ENCODE measurements around the gene ARHGAP1.

Gene ARHGAP1

GRCh38 chr11:46706886-46707285, 6.5 kb upstream of the ARHGAP1 start:
- Histone ChIP-seq H3K27ac (ENCODE audit: low read depth, low read length) (no peak overlapping the region), H3K4me3 (ENCODE audit: low read depth, low read length) (no peak overlapping the region), H2AFZ (ENCODE audit: low read length, unreplicated experiment) (no peak overlapping the region), H3K27me3 (ENCODE audit: insufficient read depth, low read length) (no peaks in the 10 kb centered on the region), H3K36me3 (ENCODE audit: insufficient read depth, low read length) (0 out of 2 replicates have a peak, but pooled peaks cover 5% of the 10 kb centered on the region), H3K4me1 (ENCODE audit: control insufficient read depth, insufficient read depth, low read length, unreplicated experiment) (peaks cover 18% of the 10 kb centered on the region), H3K79me2 (ENCODE audit: control insufficient read depth, insufficient read depth, low read length, unreplicated experiment) (peaks cover 14% of the 10 kb centered on the region)

DNA sequence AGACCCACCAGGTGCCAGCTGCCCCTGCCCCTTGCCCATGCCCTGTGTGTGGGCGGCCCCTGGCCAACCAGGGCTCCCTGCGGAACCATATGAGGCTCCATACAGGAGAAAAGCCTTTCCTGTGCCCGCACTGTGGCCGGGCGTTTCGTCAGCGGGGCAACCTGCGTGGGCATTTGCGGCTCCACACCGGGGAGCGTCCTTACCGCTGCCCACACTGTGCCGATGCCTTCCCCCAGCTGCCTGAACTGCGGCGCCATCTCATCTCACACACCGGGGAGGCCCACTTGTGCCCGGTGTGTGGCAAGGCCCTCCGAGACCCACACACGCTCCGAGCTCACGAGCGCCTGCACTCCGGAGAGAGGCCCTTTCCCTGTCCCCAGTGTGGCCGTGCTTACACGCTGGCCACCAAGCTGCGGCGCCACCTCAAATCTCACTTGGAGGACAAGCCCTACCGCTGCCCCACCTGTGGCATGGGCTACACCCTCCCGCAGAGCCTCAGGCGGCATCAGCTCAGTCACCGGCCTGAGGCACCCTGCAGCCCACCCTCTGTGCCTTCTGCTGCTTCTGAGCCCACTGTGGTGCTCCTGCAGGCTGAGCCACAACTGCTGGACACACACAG, 4.8 kb upstream of the ARHGAP1 start:
- Histone ChIP-seq H3K27me3 (ENCODE audit: insufficient read depth, low read length) (no peaks in the 10 kb centered on the region), H2AFZ (ENCODE audit: low read length, unreplicated experiment) (no peak overlapping the region), H3K27ac (ENCODE audit: low read depth, low read length) (no peak overlapping the region), H3K79me2 (ENCODE audit: control insufficient read depth, insufficient read depth, low read length, unreplicated experiment) (peaks cover 24% of the 10 kb centered on the region), H3K4me1 (ENCODE audit: control insufficient read depth, insufficient read depth, low read length, unreplicated experiment) (peaks cover 6% of the 10 kb centered on the region), H3K36me3 (ENCODE audit: insufficient read depth, low read length) (0 out of 2 replicates have a peak, but pooled peaks cover 5% of the 10 kb centered on the region), H3K4me3 (ENCODE audit: low read depth, low read length) (no peak overlapping the region)

- Histone ChIP-seq H3K79me2 (ENCODE audit: control insufficient read depth, insufficient read depth, low read length, unreplicated experiment) (peaks cover 51% of the 10 kb centered on the region), H3K4me3 (ENCODE audit: low read depth, low read length) (peak overlapping the region; percentile 94), H3K4me1 (ENCODE audit: control insufficient read depth, insufficient read depth, low read length, unreplicated experiment) (peaks cover 21% of the 10 kb centered on the region), H2AFZ (ENCODE audit: low read length, unreplicated experiment) (peak overlapping the region; percentile 79), H3K27me3 (ENCODE audit: insufficient read depth, low read length) (no peaks in the 10 kb centered on the region), H3K36me3 (ENCODE audit: insufficient read depth, low read length) (0 out of 2 replicates have a peak, but pooled peaks cover 5% of the 10 kb centered on the region), H3K27ac (ENCODE audit: low read depth, low read length) (peak overlapping the region; percentile 86)
Observed at GRCh38 chr11:46701078-46701654, 747 bp upstream of the ARHGAP1 start.

DNA sequence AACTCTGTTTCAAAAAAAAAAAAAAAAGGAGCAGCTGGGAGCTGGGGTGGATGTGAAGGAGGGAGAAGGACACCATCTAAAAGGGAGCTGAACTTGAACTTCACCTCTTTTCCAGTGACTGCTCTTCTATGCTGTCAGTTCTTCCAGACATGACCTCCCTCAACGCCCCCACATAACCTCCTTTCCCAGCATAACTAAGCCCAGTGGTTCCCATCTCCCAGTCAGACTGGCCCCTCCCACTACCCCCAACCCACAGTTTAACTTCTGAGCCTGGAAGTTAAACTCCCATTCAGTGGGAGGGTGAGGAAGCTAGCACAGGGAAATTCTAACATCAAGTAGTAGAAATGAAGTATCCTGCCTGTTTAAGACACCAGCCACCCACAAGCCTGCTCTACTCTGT, 1.8 kb downstream of the ARHGAP1 start:
- H3K4me3 ChIP-seq (ENCODE audit: low read depth, low read length), result peak overlapping the region; percentile 94

GRCh38 chr11:46697723-46698122, 2.7 kb downstream of the ARHGAP1 start:
- Histone ChIP-seq H3K27me3 (ENCODE audit: insufficient read depth, low read length) (no peaks in the 10 kb centered on the region), H3K79me2 (ENCODE audit: control insufficient read depth, insufficient read depth, low read length, unreplicated experiment) (peaks cover 43% of the 10 kb centered on the region), H3K4me1 (ENCODE audit: control insufficient read depth, insufficient read depth, low read length, unreplicated experiment) (peaks cover 21% of the 10 kb centered on the region), H3K36me3 (ENCODE audit: insufficient read depth, low read length) (0 out of 2 replicates have a peak, but pooled peaks cover 5% of the 10 kb centered on the region), H2AFZ (ENCODE audit: low read length, unreplicated experiment) (no peak overlapping the region), H3K27ac (ENCODE audit: low read depth, low read length) (no peak overlapping the region), H3K4me3 (ENCODE audit: low read depth, low read length) (no peak overlapping the region)

More for the DNA sequence above, 1.8 kb downstream of the ARHGAP1 start:
- peaks cover 21% of the 10 kb centered on the region for H3K4me1 ChIP-seq (ENCODE audit: control insufficient read depth, insufficient read depth, low read length, unreplicated experiment)
- no peak overlapping the region for H2AFZ ChIP-seq (ENCODE audit: low read length, unreplicated experiment)
- H3K36me3 ChIP-seq (ENCODE audit: insufficient read depth, low read length), result 0 out of 2 replicates have a peak, but pooled peaks cover 5% of the 10 kb centered on the region
- no peak overlapping the region for H3K27ac ChIP-seq (ENCODE audit: low read depth, low read length)
- no peaks in the 10 kb centered on the region for H3K27me3 ChIP-seq (ENCODE audit: insufficient read depth, low read length)
- H3K79me2 ChIP-seq (ENCODE audit: control insufficient read depth, insufficient read depth, low read length, unreplicated experiment), result peaks cover 47% of the 10 kb centered on the region

- H3K27ac ChIP-seq (ENCODE audit: low read depth, low read length), result no peak overlapping the region
- H2AFZ ChIP-seq (ENCODE audit: low read length, unreplicated experiment), result no peak overlapping the region
- peaks cover 39% of the 10 kb centered on the region for H3K79me2 ChIP-seq (ENCODE audit: control insufficient read depth, insufficient read depth, low read length, unreplicated experiment)
- 0 out of 2 replicates have a peak, but pooled peaks cover under 1% of the 10 kb centered on the region for H3K36me3 ChIP-seq (ENCODE audit: insufficient read depth, low read length)
- no peaks in the 10 kb centered on the region for H3K27me3 ChIP-seq (ENCODE audit: insufficient read depth, low read length)
- H3K4me3 ChIP-seq (ENCODE audit: low read depth, low read length), result no peak overlapping the region
- H3K4me1 ChIP-seq (ENCODE audit: control insufficient read depth, insufficient read depth, low read length, unreplicated experiment), result peaks cover 16% of the 10 kb centered on the region
Observed at GRCh38 chr11:46697303-46697702, 3.1 kb downstream of the ARHGAP1 start.

DNA sequence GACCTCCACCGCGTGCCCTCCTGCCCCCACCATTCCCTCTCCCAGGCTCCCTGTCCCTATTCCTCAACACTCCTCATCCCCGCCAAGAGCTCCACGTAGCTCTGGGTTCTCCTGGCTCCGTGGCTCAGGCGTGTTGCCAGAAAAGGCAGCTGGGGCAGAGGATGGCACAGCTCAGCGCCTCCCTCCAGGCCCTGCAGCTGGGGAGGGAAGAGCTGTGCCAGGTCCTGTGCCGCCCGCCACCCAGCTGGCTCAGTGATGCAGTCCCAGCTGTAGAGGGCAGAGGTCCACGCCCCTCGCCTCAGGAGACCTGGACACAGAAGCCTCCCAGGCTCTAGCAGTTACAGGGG, 4.2 kb downstream of the ARHGAP1 start:
- H3K36me3 ChIP-seq (ENCODE audit: insufficient read depth, low read length), result no peaks in the 10 kb centered on the region
- peaks cover 30% of the 10 kb centered on the region for H3K79me2 ChIP-seq (ENCODE audit: control insufficient read depth, insufficient read depth, low read length, unreplicated experiment)

GRCh38 chr11:46695345-46696211, 4.8 kb downstream of the ARHGAP1 start:
- Histone ChIP-seq H3K27ac (ENCODE audit: low read depth, low read length) (no peak overlapping the region), H3K27me3 (ENCODE audit: insufficient read depth, low read length) (no peaks in the 10 kb centered on the region), H3K79me2 (ENCODE audit: control insufficient read depth, insufficient read depth, low read length, unreplicated experiment) (peaks cover 26% of the 10 kb centered on the region), H2AFZ (ENCODE audit: low read length, unreplicated experiment) (no peak overlapping the region), H3K4me3 (ENCODE audit: low read depth, low read length) (no peak overlapping the region), H3K4me1 (ENCODE audit: control insufficient read depth, insufficient read depth, low read length, unreplicated experiment) (peaks cover 15% of the 10 kb centered on the region), H3K36me3 (ENCODE audit: insufficient read depth, low read length) (no peaks in the 10 kb centered on the region)

More for the DNA sequence above, 4.2 kb downstream of the ARHGAP1 start:
- Histone ChIP-seq H3K27me3 (ENCODE audit: insufficient read depth, low read length) (no peaks in the 10 kb centered on the region), H3K4me1 (ENCODE audit: control insufficient read depth, insufficient read depth, low read length, unreplicated experiment) (peaks cover 15% of the 10 kb centered on the region), H3K27ac (ENCODE audit: low read depth, low read length) (no peak overlapping the region), H2AFZ (ENCODE audit: low read length, unreplicated experiment) (no peak overlapping the region), H3K4me3 (ENCODE audit: low read depth, low read length) (no peak overlapping the region)

GRCh38 chr11:46694607-46695006, 5.8 kb downstream of the ARHGAP1 start:
- H3K27ac ChIP-seq (ENCODE audit: low read depth, low read length), result no peak overlapping the region
- no peaks in the 10 kb centered on the region for H3K36me3 ChIP-seq (ENCODE audit: insufficient read depth, low read length)
- H3K27me3 ChIP-seq (ENCODE audit: insufficient read depth, low read length), result no peaks in the 10 kb centered on the region
- H3K4me1 ChIP-seq (ENCODE audit: control insufficient read depth, insufficient read depth, low read length, unreplicated experiment), result peaks cover 15% of the 10 kb centered on the region
- H2AFZ ChIP-seq (ENCODE audit: low read length, unreplicated experiment), result no peak overlapping the region
- peaks cover 24% of the 10 kb centered on the region for H3K79me2 ChIP-seq (ENCODE audit: control insufficient read depth, insufficient read depth, low read length, unreplicated experiment)
- H3K4me3 ChIP-seq (ENCODE audit: low read depth, low read length), result no peak overlapping the region

- no peaks in the 10 kb centered on the region for H3K36me3 ChIP-seq (ENCODE audit: insufficient read depth, low read length)
- H3K27ac ChIP-seq (ENCODE audit: low read depth, low read length), result peak overlapping the region; percentile 6; the same call in 1 of the 2 replicates
- H2AFZ ChIP-seq (ENCODE audit: low read length, unreplicated experiment), result no peak overlapping the region
- H3K27me3 ChIP-seq (ENCODE audit: insufficient read depth, low read length), result no peaks in the 10 kb centered on the region
- H3K4me3 ChIP-seq (ENCODE audit: low read depth, low read length), result no peak overlapping the region
- peaks cover 20% of the 10 kb centered on the region for H3K79me2 ChIP-seq (ENCODE audit: control insufficient read depth, insufficient read depth, low read length, unreplicated experiment)
- H3K4me1 ChIP-seq (ENCODE audit: control insufficient read depth, insufficient read depth, low read length, unreplicated experiment), result peaks cover 14% of the 10 kb centered on the region
Observed at GRCh38 chr11:46694072-46694471, 6.3 kb downstream of the ARHGAP1 start.
